ENCODE measurements around the gene AIG1.

AIG1 gene

GRCh38 chr6:143362192-143362558 is 301.5 kb downstream of the AIG1 start:
- H3K27ac ChIP-seq = no peak overlapping the region
- TF ChIP-seq CTCF (conservative IDR thresholded peaks at IDR 0.05) = no peak

DNA sequence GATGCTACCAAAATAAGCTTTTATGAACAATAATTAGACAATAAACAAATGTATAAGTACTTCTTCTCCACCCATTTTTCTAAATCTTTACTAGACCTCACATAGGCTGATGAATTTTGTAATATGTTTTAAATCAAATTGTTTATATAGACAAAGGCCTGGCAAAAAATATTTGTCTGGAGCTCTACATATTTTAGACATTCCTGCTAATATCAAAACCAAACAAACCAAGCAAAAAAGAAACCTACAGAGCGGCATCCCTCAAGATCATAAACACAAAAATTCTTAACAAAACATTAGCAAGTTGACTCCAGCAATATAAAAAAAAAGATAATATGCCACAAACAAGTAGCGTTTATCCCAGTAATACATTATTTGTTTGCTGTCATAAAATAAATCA is 302.6 kb downstream of the AIG1 start:
- TF ChIP-seq CTCF (conservative IDR thresholded peaks at IDR 0.05) = no peak
- H3K27ac ChIP-seq = no peak overlapping the region

GRCh38 chr6:143368426-143368825 is 307.7 kb downstream of the AIG1 start:
- TF ChIP-seq CTCF (conservative IDR thresholded peaks at IDR 0.05) = no peak
- no peak overlapping the region for H3K27ac ChIP-seq

GRCh38 chr6:143369971-143370370 is 309.3 kb downstream of the AIG1 start:
- no peak overlapping the region for H3K27ac ChIP-seq
- TF ChIP-seq CTCF (conservative IDR thresholded peaks at IDR 0.05) = no peak

- no peak for TF ChIP-seq CTCF (conservative IDR thresholded peaks at IDR 0.05)
- H3K27ac ChIP-seq = no peak overlapping the region
These were observed 310.2 kb downstream of the AIG1 start for GRCh38 chr6:143370812-143371370.

DNA sequence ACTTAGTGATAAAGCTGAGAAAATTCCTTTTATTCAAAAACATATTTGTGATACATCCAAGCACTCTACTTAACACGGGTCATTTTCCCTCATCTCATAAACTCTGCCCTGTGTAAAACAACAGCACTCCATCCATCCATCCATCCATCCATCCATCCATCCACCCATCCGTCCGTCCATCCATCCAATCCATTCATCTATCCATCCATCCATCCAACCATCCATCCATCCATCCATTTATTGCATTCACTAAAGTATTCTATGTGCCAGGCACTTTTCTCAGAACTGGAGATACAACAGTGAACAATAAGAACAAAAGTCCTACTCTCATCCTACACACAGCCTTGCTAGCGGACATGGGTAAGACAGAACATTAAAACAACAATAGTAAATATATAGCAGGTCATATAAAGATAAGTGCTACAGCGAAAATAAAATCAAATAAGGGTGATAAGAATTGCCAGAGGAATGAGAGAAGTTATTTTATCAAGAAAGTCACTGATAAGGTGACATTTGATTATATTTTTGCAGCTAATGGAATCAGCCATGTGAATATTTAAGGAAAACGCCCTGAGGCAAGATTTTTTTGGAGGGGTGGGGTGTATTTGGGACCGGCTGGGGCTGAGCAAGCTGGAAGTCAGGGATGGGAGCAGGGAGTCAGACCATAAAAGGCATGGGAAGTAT is 311.7 kb downstream of the AIG1 start:
- TF ChIP-seq CTCF (conservative IDR thresholded peaks at IDR 0.05) = no peak
- H3K27ac ChIP-seq = no peak overlapping the region

GRCh38 chr6:143374014-143374413 is 313.3 kb downstream of the AIG1 start:
- H3K27ac ChIP-seq = no peak overlapping the region
- no peak for TF ChIP-seq CTCF (conservative IDR thresholded peaks at IDR 0.05)
